Measurements from ENCODE around the gene OPCML.
A peak's percentile ranks its signal among the peaks of the same experiment; 100 is the strongest.

Gene OPCML

GRCh38 chr11:132620423-132620822, 911.9 kb downstream of the OPCML start:
- no peaks in the 10 kb centered on the region for H3K79me1 ChIP-seq (ENCODE audit: low read depth, low read length)
- H3K14ac ChIP-seq (ENCODE audit: low read length), result no peak overlapping the region
- no peak overlapping the region for H2BK5ac ChIP-seq (ENCODE audit: low read length)
- no peak overlapping the region for H2BK120ac ChIP-seq (ENCODE audit: low read depth, low read length)
- no peak for DNase-seq (ENCODE audit: low spot score)
- H3K23ac ChIP-seq (ENCODE audit: low read depth, low read length, poor library complexity), result no peak overlapping the region
- no peak overlapping the region for H3K27ac ChIP-seq (replicated peaks; ENCODE audit: low read length)
- no peak overlapping the region for H2BK15ac ChIP-seq (ENCODE audit: low read length)
- WGBS, 2 donors (ENCODE audit: extremely low coverage in 2 of 2, insufficient read length in 2 of 2, insufficient replicate concordance in 1 of 2), result no CpG with 5 or more reads among the region's 2 CpGs
- no peak overlapping the region for H3K4me2 ChIP-seq (ENCODE audit: insufficient read depth, low read length, poor library complexity, severe bottlenecking)
- H3K4me3 ChIP-seq (ENCODE audit: low read length in 2 of 2), result no peak overlapping the region
- no peak overlapping the region for H2AK5ac ChIP-seq (ENCODE audit: low read depth, low read length)
- H3K4ac ChIP-seq (ENCODE audit: low read length), result no peak overlapping the region
- H4K8ac ChIP-seq (ENCODE audit: low read depth, low read length), result no peak overlapping the region
- peak overlapping the region; percentile 5 for H4K91ac ChIP-seq (ENCODE audit: low read depth, low read length, poor library complexity)
- no peaks in the 10 kb centered on the region for H3K36me3 ChIP-seq (replicated peaks in 1 of 2; ENCODE audit: control insufficient read depth in 2 of 2, insufficient read depth in 2 of 2, low read length in 2 of 2)
- no peaks in the 10 kb centered on the region for H3K9me3 ChIP-seq (replicated peaks in 1 of 2; ENCODE audit: control insufficient read depth in 2 of 2, insufficient read depth in 1 of 2, low read depth in 1 of 2, low read length in 2 of 2)
- H3K9ac ChIP-seq (ENCODE audit: low read depth, low read length, poor library complexity), result no peak overlapping the region
- H2BK12ac ChIP-seq (ENCODE audit: low read length), result no peak overlapping the region
- peak overlapping the region; percentile 9 for H3K18ac ChIP-seq (ENCODE audit: low read length)
- H3K4me1 ChIP-seq (ENCODE audit: control insufficient read depth in 2 of 2, insufficient read depth in 1 of 2, low read depth in 1 of 2, low read length in 2 of 2), result peaks cover 6 to 11% of the 10 kb centered on the region in 2 donors
- H3K27me3 ChIP-seq (ENCODE audit: control insufficient read depth in 3 of 3, insufficient read depth in 3 of 3, low read depth in 1 of 3, low read length in 3 of 3), result no peaks in the 10 kb centered on the region
- H2AFZ ChIP-seq (ENCODE audit: low read length), result no peak overlapping the region

DNA sequence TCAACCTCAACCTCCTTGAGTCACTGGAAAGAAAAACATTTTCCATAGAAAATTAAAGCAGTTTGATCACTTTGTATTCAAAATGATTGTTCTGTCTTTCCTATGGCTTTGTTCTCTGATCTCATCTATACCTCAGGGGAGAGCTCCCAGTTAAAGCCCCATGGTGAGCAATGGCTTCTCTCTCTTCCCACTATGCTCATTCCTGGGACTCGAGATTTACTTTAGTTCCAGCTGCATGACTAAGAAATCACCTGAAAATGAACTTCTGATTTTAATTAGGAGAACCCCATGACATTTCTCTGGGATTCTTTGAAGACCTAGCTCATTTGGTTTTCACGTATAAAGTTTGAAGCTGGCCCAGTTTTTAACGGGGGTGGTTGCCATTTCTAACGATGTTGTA, 921.5 kb downstream of the OPCML start:
- Histone ChIP-seq H3K18ac (ENCODE audit: low read length) (no peak overlapping the region), H3K4me2 (ENCODE audit: insufficient read depth, low read length, poor library complexity, severe bottlenecking) (no peak overlapping the region), H3K36me3 (replicated peaks in 1 of 2; ENCODE audit: control insufficient read depth in 2 of 2, insufficient read depth in 2 of 2, low read length in 2 of 2) (no peaks in the 10 kb centered on the region), H4K8ac (ENCODE audit: low read depth, low read length) (no peak overlapping the region), H3K4me1 (ENCODE audit: control insufficient read depth in 2 of 2, insufficient read depth in 1 of 2, low read depth in 1 of 2, low read length in 2 of 2) (peaks cover 5 to 12% of the 10 kb centered on the region in 2 donors), H2BK12ac (ENCODE audit: low read length) (no peak overlapping the region), H3K9ac (ENCODE audit: low read depth, low read length, poor library complexity) (no peak overlapping the region), H3K9me3 (replicated peaks in 1 of 2; ENCODE audit: control insufficient read depth in 2 of 2, insufficient read depth in 1 of 2, low read depth in 1 of 2, low read length in 2 of 2) (no peaks in the 10 kb centered on the region), H3K27ac (replicated peaks; ENCODE audit: low read length) (no peak overlapping the region), H3K23ac (ENCODE audit: low read depth, low read length, poor library complexity) (no peak overlapping the region), H3K4ac (ENCODE audit: low read length) (no peak overlapping the region), H3K79me1 (ENCODE audit: low read depth, low read length) (no peaks in the 10 kb centered on the region), H2BK120ac (ENCODE audit: low read depth, low read length) (no peak overlapping the region), H2BK5ac (ENCODE audit: low read length) (no peak overlapping the region), H2AK5ac (ENCODE audit: low read depth, low read length) (no peak overlapping the region), H3K14ac (ENCODE audit: low read length) (no peak overlapping the region), H4K91ac (ENCODE audit: low read depth, low read length, poor library complexity) (no peak overlapping the region), H3K4me3 (ENCODE audit: low read length in 2 of 2) (no peak overlapping the region), H3K27me3 (ENCODE audit: control insufficient read depth in 3 of 3, insufficient read depth in 3 of 3, low read depth in 1 of 3, low read length in 3 of 3) (no peaks in the 10 kb centered on the region), H2AFZ (ENCODE audit: low read length) (no peak overlapping the region), H2BK15ac (ENCODE audit: low read length) (no peak overlapping the region)
- DNase-seq (ENCODE audit: low spot score), result no peak
- no CpG with 5 or more reads among the region's 4 CpGs for WGBS, 2 donors (ENCODE audit: extremely low coverage in 2 of 2, insufficient read length in 2 of 2, insufficient replicate concordance in 1 of 2)

GRCh38 chr11:132610216-132610615, 922.1 kb downstream of the OPCML start:
- Histone ChIP-seq H3K79me1 (ENCODE audit: low read depth, low read length) (no peaks in the 10 kb centered on the region), H3K4me2 (ENCODE audit: insufficient read depth, low read length, poor library complexity, severe bottlenecking) (no peak overlapping the region), H3K18ac (ENCODE audit: low read length) (no peak overlapping the region), H2BK15ac (ENCODE audit: low read length) (no peak overlapping the region), H3K9ac (ENCODE audit: low read depth, low read length, poor library complexity) (no peak overlapping the region), H3K36me3 (replicated peaks in 1 of 2; ENCODE audit: control insufficient read depth in 2 of 2, insufficient read depth in 2 of 2, low read length in 2 of 2) (no peaks in the 10 kb centered on the region), H3K27me3 (ENCODE audit: control insufficient read depth in 3 of 3, insufficient read depth in 3 of 3, low read depth in 1 of 3, low read length in 3 of 3) (no peaks in the 10 kb centered on the region), H2BK5ac (ENCODE audit: low read length) (no peak overlapping the region), H4K91ac (ENCODE audit: low read depth, low read length, poor library complexity) (no peak overlapping the region), H3K4ac (ENCODE audit: low read length) (no peak overlapping the region), H3K27ac (replicated peaks; ENCODE audit: low read length) (no peak overlapping the region), H4K8ac (ENCODE audit: low read depth, low read length) (no peak overlapping the region), H3K23ac (ENCODE audit: low read depth, low read length, poor library complexity) (no peak overlapping the region), H2AK5ac (ENCODE audit: low read depth, low read length) (no peak overlapping the region), H3K4me1 (ENCODE audit: control insufficient read depth in 2 of 2, insufficient read depth in 1 of 2, low read depth in 1 of 2, low read length in 2 of 2) (peaks cover 6 to 15% of the 10 kb centered on the region in 2 donors), H2BK120ac (ENCODE audit: low read depth, low read length) (no peak overlapping the region), H3K14ac (ENCODE audit: low read length) (no peak overlapping the region), H2BK12ac (ENCODE audit: low read length) (no peak overlapping the region), H2AFZ (ENCODE audit: low read length) (no peak overlapping the region), H3K4me3 (ENCODE audit: low read length in 2 of 2) (no peak overlapping the region), H3K9me3 (replicated peaks in 1 of 2; ENCODE audit: control insufficient read depth in 2 of 2, insufficient read depth in 1 of 2, low read depth in 1 of 2, low read length in 2 of 2) (no peaks in the 10 kb centered on the region)
- no peak for DNase-seq (ENCODE audit: low spot score)
- no CpG with 5 or more reads among the region's 8 CpGs for WGBS, 2 donors (ENCODE audit: extremely low coverage in 2 of 2, insufficient read length in 2 of 2, insufficient replicate concordance in 1 of 2)

- no peak overlapping the region for H4K8ac ChIP-seq (ENCODE audit: low read depth, low read length)
- H3K4me1 ChIP-seq (ENCODE audit: control insufficient read depth in 2 of 2, insufficient read depth in 1 of 2, low read depth in 1 of 2, low read length in 2 of 2), result peaks cover 6 to 15% of the 10 kb centered on the region in 2 donors
- no peaks in the 10 kb centered on the region for H3K36me3 ChIP-seq (replicated peaks in 1 of 2; ENCODE audit: control insufficient read depth in 2 of 2, insufficient read depth in 2 of 2, low read length in 2 of 2)
- H4K91ac ChIP-seq (ENCODE audit: low read depth, low read length, poor library complexity), result no peak overlapping the region
- no peak overlapping the region for H3K23ac ChIP-seq (ENCODE audit: low read depth, low read length, poor library complexity)
- no peak overlapping the region for H2AFZ ChIP-seq (ENCODE audit: low read length)
- no peak overlapping the region for H2BK15ac ChIP-seq (ENCODE audit: low read length)
- no peak overlapping the region for H2BK120ac ChIP-seq (ENCODE audit: low read depth, low read length)
- no peak for DNase-seq (ENCODE audit: low spot score)
- no peak overlapping the region for H2AK5ac ChIP-seq (ENCODE audit: low read depth, low read length)
- no peak overlapping the region for H2BK5ac ChIP-seq (ENCODE audit: low read length)
- no peak overlapping the region for H3K4me3 ChIP-seq (ENCODE audit: low read length in 2 of 2)
- no peak overlapping the region for H3K9ac ChIP-seq (ENCODE audit: low read depth, low read length, poor library complexity)
- no peak overlapping the region for H3K18ac ChIP-seq (ENCODE audit: low read length)
- H3K79me1 ChIP-seq (ENCODE audit: low read depth, low read length), result no peaks in the 10 kb centered on the region
- WGBS, 2 donors (ENCODE audit: extremely low coverage in 2 of 2, insufficient read length in 2 of 2, insufficient replicate concordance in 1 of 2), result no CpG with 5 or more reads among the region's 2 CpGs
- H3K4ac ChIP-seq (ENCODE audit: low read length), result no peak overlapping the region
- no peak overlapping the region for H3K14ac ChIP-seq (ENCODE audit: low read length)
- H3K27ac ChIP-seq (replicated peaks; ENCODE audit: low read length), result no peak overlapping the region
- no peaks in the 10 kb centered on the region for H3K9me3 ChIP-seq (replicated peaks in 1 of 2; ENCODE audit: control insufficient read depth in 2 of 2, insufficient read depth in 1 of 2, low read depth in 1 of 2, low read length in 2 of 2)
- H3K4me2 ChIP-seq (ENCODE audit: insufficient read depth, low read length, poor library complexity, severe bottlenecking), result no peak overlapping the region
- no peaks in the 10 kb centered on the region for H3K27me3 ChIP-seq (ENCODE audit: control insufficient read depth in 3 of 3, insufficient read depth in 3 of 3, low read depth in 1 of 3, low read length in 3 of 3)
- H2BK12ac ChIP-seq (ENCODE audit: low read length), result no peak overlapping the region
Observed at GRCh38 chr11:132607575-132607974, 924.7 kb downstream of the OPCML start.
